Measurements from ENCODE around the gene AP5Z1. TPM values are rescaled to one million over a fixed set of nuclear protein-coding genes. Genes with fewer than 3 reads are reported as not detected.
"Not testable (repeated sequence)": the region's sequence is repeated elsewhere in the genome, so short reads cannot be mapped to it uniquely, and the experiment has no call there.

Gene AP5Z1
- total RNA-seq, 2 donors from 2014 or later, result 31.0 to 34.7 TPM

- 93 to 100% methylated on average over 5 to 18 of the region's 18 CpGs for WGBS, 2 experiments (ENCODE audit: insufficient coverage in 1 of 2, insufficient read length in 1 of 2)
- Histone ChIP-seq H3K9ac (ENCODE audit: extremely low read depth, low read length, poor library complexity, severe bottlenecking) (no peak overlapping the region), H3K4me3 (ENCODE audit: low read length) (no peak overlapping the region), H3K27me3 (ENCODE audit: control insufficient read depth, insufficient read depth, low read length, poor library complexity, severe bottlenecking) (no peaks in the 10 kb centered on the region), H3K36me3 (ENCODE audit: control insufficient read depth, insufficient read depth, low read length) (no peaks in the 10 kb centered on the region), H3K4me1 (ENCODE audit: control insufficient read depth, insufficient read depth, low read length) (no peaks in the 10 kb centered on the region), H3K27ac (ENCODE audit: low read depth, low read length) (no peak overlapping the region), H3K9me3 (ENCODE audit: control insufficient read depth, low read length) (no peaks in the 10 kb centered on the region)
- Mint-ChIP-seq H3K4me1 (peaks cover 2% of the 10 kb centered on the region), H3K27me3 (ENCODE audit: insufficient read depth) (no peaks in the 10 kb centered on the region), H3K9me3 (no peaks in the 10 kb centered on the region), H3K27ac (no peak overlapping the region), H3K4me3 (no peak overlapping the region), H3K36me3 (ENCODE audit: low read depth) (peaks cover 24% of the 10 kb centered on the region)
- TF ChIP-seq, protein P1, sequence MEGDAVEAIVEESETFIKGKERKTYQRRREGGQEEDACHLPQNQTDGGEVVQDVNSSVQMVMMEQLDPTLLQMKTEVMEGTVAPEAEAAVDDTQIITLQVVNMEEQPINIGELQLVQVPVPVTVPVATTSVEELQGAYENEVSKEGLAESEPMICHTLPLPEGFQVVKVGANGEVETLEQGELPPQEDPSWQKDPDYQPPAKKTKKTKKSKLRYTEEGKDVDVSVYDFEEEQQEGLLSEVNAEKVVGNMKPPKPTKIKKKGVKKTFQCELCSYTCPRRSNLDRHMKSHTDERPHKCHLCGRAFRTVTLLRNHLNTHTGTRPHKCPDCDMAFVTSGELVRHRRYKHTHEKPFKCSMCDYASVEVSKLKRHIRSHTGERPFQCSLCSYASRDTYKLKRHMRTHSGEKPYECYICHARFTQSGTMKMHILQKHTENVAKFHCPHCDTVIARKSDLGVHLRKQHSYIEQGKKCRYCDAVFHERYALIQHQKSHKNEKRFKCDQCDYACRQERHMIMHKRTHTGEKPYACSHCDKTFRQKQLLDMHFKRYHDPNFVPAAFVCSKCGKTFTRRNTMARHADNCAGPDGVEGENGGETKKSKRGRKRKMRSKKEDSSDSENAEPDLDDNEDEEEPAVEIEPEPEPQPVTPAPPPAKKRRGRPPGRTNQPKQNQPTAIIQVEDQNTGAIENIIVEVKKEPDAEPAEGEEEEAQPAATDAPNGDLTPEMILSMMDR (conservative IDR thresholded peaks at IDR 0.05), result no peak
- DNase-seq, result no peak
These were observed 26.4 kb downstream of the AP5Z1 start for GRCh38 chr7:4801839-4802231.

GRCh38 chr7:4802577-4802976 is 27.2 kb downstream of the AP5Z1 start:
- not testable (repeated sequence) for H3K27me3 Mint-ChIP-seq (ENCODE audit: insufficient read depth); H3K9me3 ChIP-seq (ENCODE audit: control insufficient read depth, low read length); H3K36me3 ChIP-seq (ENCODE audit: control insufficient read depth, insufficient read depth, low read length); H3K4me1 ChIP-seq (ENCODE audit: control insufficient read depth, insufficient read depth, low read length); H3K27ac ChIP-seq (ENCODE audit: low read depth, low read length); H3K9ac ChIP-seq (ENCODE audit: extremely low read depth, low read length, poor library complexity, severe bottlenecking); H3K27me3 ChIP-seq (ENCODE audit: control insufficient read depth, insufficient read depth, low read length, poor library complexity, severe bottlenecking); H3K27ac Mint-ChIP-seq; H3K4me3 Mint-ChIP-seq; DNase-seq; H3K4me3 ChIP-seq (ENCODE audit: low read length); H3K9me3 Mint-ChIP-seq; H3K4me1 Mint-ChIP-seq
- peaks cover 21% of the 10 kb centered on the region for H3K36me3 Mint-ChIP-seq (ENCODE audit: low read depth)
- WGBS, 2 experiments (ENCODE audit: insufficient coverage in 1 of 2, insufficient read length in 1 of 2), result 93 to 100% methylated on average over 1 to 23 of the region's 23 CpGs

GRCh38 chr7:4803397-4804241 is 28.2 kb downstream of the AP5Z1 start:
- Histone ChIP-seq H3K9me3 (ENCODE audit: control insufficient read depth, low read length) (no peaks in the 10 kb centered on the region), H3K4me1 (ENCODE audit: control insufficient read depth, insufficient read depth, low read length) (no peaks in the 10 kb centered on the region), H3K27ac (ENCODE audit: low read depth, low read length) (peak overlapping the region; percentile 38), H3K9ac (ENCODE audit: extremely low read depth, low read length, poor library complexity, severe bottlenecking) (no peak overlapping the region), H3K4me3 (ENCODE audit: low read length) (no peak overlapping the region), H3K27me3 (ENCODE audit: control insufficient read depth, insufficient read depth, low read length, poor library complexity, severe bottlenecking) (no peaks in the 10 kb centered on the region), H3K36me3 (ENCODE audit: control insufficient read depth, insufficient read depth, low read length) (no peaks in the 10 kb centered on the region)
- TF ChIP-seq, protein P1 (conservative IDR thresholded peaks at IDR 0.05), result no peak
- peak; percentile 70 for DNase-seq
- no peak overlapping the region for H3K27ac Mint-ChIP-seq
- H3K4me3 Mint-ChIP-seq, result no peak overlapping the region
- peaks cover 20% of the 10 kb centered on the region for H3K36me3 Mint-ChIP-seq (ENCODE audit: low read depth)
- H3K9me3 Mint-ChIP-seq, result no peaks in the 10 kb centered on the region
- H3K4me1 Mint-ChIP-seq, result peaks cover 2% of the 10 kb centered on the region
- 83 to 90% methylated on average over 29 to 41 of the region's 41 CpGs for WGBS, 2 experiments (ENCODE audit: insufficient coverage in 1 of 2, insufficient read length in 1 of 2)
- H3K27me3 Mint-ChIP-seq (ENCODE audit: insufficient read depth), result no peaks in the 10 kb centered on the region
